GM12878 (cell line): ENCODE results near the gene RMDN3. TPM values are rescaled to one million over a fixed set of nuclear protein-coding genes. Genes with fewer than 3 reads are reported as not detected.
A peak's percentile ranks its signal among the peaks of the same experiment; 100 is the strongest.

Experiments used
- ATF7 ChIP-seq: fragments of 450-650 bp; IDR thresholded peaks from 2 replicates; pipeline ENCODE4 v1.6.1; 2016; ENCODE audit warnings: low read depth, mild to moderate bottlenecking
- BACH1 ChIP-seq: fragments of 450-650 bp; IDR thresholded peaks from 2 replicates; pipeline ENCODE4 v1.6.1; 2017; ENCODE audit warnings: mild to moderate bottlenecking, borderline replicate concordance
- CBFB ChIP-seq: IDR thresholded peaks from 2 replicates; pipeline ENCODE4 v1.6.1; 2016; ENCODE audit warnings: antibody characterized with exemption, low read depth
- CEBPZ ChIP-seq: fragments of 150-350 bp; IDR thresholded peaks from 2 replicates; pipeline ENCODE4 v1.6.1; 2016; ENCODE audit warnings: low read depth, low read length
- CHD4 ChIP-seq: fragments of 200-600 bp; sonication (generic); IDR thresholded peaks from 2 replicates; pipeline ENCODE4 v1.6.1; 2016; ENCODE audit warnings: mild to moderate bottlenecking
- E2F8 ChIP-seq: fragments of 450-650 bp; IDR thresholded peaks from 2 replicates; pipeline ENCODE4 v1.6.1; 2018; ENCODE audit warnings: mild to moderate bottlenecking, low read depth, moderate library complexity; ENCODE audit not compliant: partially characterized antibody
- ESRRA ChIP-seq: IDR thresholded peaks from 2 replicates; pipeline ENCODE4 v1.6.1; 2012; ENCODE audit warnings: mild to moderate bottlenecking, low read length, improper control_type of control experiment
- EZH2 ChIP-seq: IDR thresholded peaks from 2 replicates; pipeline ENCODE4 v1.6.1; 2012; ENCODE audit warnings: low read depth, mild to moderate bottlenecking, control low read depth, inconsistent platforms, low read length, borderline replicate concordance; ENCODE audit not compliant: control insufficient read depth
- FOXK2 ChIP-seq: fragments of 450-650 bp; IDR thresholded peaks from 2 replicates; pipeline ENCODE4 v1.6.1; 2017; ENCODE audit warnings: mild to moderate bottlenecking, moderate library complexity
- KDM1A ChIP-seq: fragments of 200-600 bp; sonication (generic); IDR thresholded peaks from 2 replicates; pipeline ENCODE4 v1.6.1; 2016; ENCODE audit warnings: borderline replicate concordance
- POLR2A ChIP-seq: IDR thresholded peaks from 2 replicates; pipeline ENCODE4 v1.6.1; 2011; ENCODE audit warnings: low read depth, mild to moderate bottlenecking, low read length
- PRDM15 ChIP-seq: fragments of 450-650 bp; formaldehyde crosslinking; IDR thresholded peaks from 2 replicates; pipeline ENCODE4 v1.4.0; 2020; ENCODE audit warnings: mild to moderate bottlenecking, moderate library complexity
- SMAD1 ChIP-seq: fragments of 450-650 bp; IDR thresholded peaks from 2 replicates; pipeline ENCODE4 v1.6.1; 2018; ENCODE audit warnings: mild to moderate bottlenecking, low read depth; ENCODE audit not compliant: partially characterized antibody
- SMARCA5 ChIP-seq: fragments of 450-650 bp; IDR thresholded peaks from 2 replicates; pipeline ENCODE4 v1.6.1; 2017; ENCODE audit warnings: mild to moderate bottlenecking
- SMC3 ChIP-seq: IDR thresholded peaks from 2 replicates; pipeline ENCODE4 v1.6.1; 2011; ENCODE audit warnings: low read length, improper control_type of control experiment, borderline replicate concordance
- SREBF2 ChIP-seq: IDR thresholded peaks from 2 replicates; pipeline ENCODE4 v1.6.1; 2012; ENCODE audit warnings: mild to moderate bottlenecking, low read length
- TAF1 ChIP-seq: IDR thresholded peaks from 2 replicates; pipeline ENCODE4 v1.6.1; 2011; ENCODE audit warnings: mild to moderate bottlenecking, low read depth, low read length, borderline replicate concordance
- YBX1 ChIP-seq: fragments of 450-650 bp; IDR thresholded peaks from 2 replicates; pipeline ENCODE4 v1.6.1; 2016; ENCODE audit warnings: antibody characterized with exemption
- ZNF274 ChIP-seq: IDR thresholded peaks from one replicate; pipeline ENCODE4 v1.8.0; 2011; ENCODE audit not compliant: insufficient read length, insufficient read depth
- ZZZ3 ChIP-seq: IDR thresholded peaks from 2 replicates; pipeline ENCODE4 v1.6.1; 2011; ENCODE audit warnings: low read depth; ENCODE audit not compliant: control insufficient read depth, insufficient read length
- polyA plus RNA-seq, 11 experiments: library from polyadenylated mRNA; depleted of rRNA in 4 of 11; unstranded in 6 of 11; stranded (reverse) in 5 of 11; fragments of >200 nt; fragmentation: Nextera tagmentation in 4 of 11; fragmentation: Illumina TruSeq in 1 of 11; extraction: Ambion mirVana in 4 of 11; extraction: Trizol in 1 of 11; gene quantifications; 1 replicate in 1 of 11; 2 replicates in 10 of 11; pipeline versions ENCODE4 v1.2.1 to v1.2.3, GENCODE V29; 2011 to 2016; ENCODE audit warnings: inconsistent platforms in 2 of 11, missing spikeins in 2 of 11, low read depth in 1 of 11
- total RNA-seq, 4 experiments: library from RNA; depleted of rRNA in 3 of 4; stranded (reverse); fragments of >200 nt in 3 of 4; fragmentation: Illumina TruSeq in 1 of 4; extraction: Trizol in 1 of 4; gene quantifications; 2 replicates each; pipeline versions ENCODE4 v1.2.1 to v1.2.3, GENCODE V29; 2013 to 2021
- TF ChIP-seq, protein P1 (sequence below): fragments of 450-650 bp; IDR thresholded peaks from 2 replicates; pipeline ENCODE4 v1.6.1; 2016; ENCODE audit warnings: mild to moderate bottlenecking

RMDN3 gene
- total and polyA plus RNA-seq, 10 of the 15 experiments (the other 5 are each of a cell fraction or from before 2014, with no cell fraction given) = 5.7 to 44.4 (median 20.3) TPM

DNA sequence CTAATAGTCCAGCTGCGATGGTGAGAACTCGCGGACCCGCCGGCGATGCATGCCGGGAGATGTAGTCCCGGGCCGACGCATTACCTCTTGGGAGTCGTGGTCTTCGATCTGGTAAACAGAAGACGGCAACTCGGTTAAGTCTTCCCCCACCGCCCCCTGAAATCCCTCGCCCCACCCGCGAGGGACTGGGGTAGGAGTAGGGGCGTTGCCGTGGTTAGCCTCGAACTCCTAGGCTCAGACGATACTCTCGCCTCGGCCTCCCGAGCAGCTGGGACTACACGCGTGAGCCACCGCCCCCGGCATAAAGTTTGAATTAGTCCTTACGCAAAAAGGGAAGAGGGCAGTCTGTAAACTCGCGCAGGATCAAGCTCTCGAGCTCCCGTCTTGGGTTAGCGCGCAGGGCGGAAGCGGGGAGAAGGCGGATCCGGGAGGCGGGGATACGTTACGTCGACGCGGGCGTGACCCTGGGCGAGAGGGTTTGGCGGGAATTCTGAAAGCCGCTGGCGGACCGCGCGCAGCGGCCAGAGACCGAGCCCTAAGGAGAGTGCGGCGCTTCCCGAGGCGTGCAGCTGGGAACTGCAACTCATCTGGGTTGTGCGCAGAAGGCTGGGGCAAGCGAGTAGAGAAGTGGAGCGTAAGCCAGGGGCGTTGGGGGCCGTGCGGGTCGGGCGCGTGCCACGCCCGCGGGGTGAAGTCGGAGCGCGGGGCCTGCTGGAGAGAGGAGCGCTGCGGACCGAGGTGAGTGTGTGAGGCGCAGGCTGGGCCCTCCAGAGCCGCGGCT lies 60.2 kb downstream of the RMDN3 start, which contains the start of gene RAD51 (continued):
- TF ChIP-seq CEBPZ (no peak), ZZZ3 (no peak), EZH2 (no peak), ATF7 (peak; percentile 61), CHD4 (no peak), FOXK2 (peak; percentile 55; the same call in 1 of the 2 replicates), ESRRA (no peak), TAF1 (peak; percentile 53; the same call in 1 of the 2 replicates), PRDM15 (CRISPR knock-in tag) (no peak), POLR2A (peak; percentile 82), YBX1 (no peak), SREBF2 (no peak), SMARCA5 (peak; percentile 17; the same call in 1 of the 2 replicates), BACH1 (peak; percentile 3; the same call in 1 of the 2 replicates), SMC3 (no peak), ZNF274 (no peak), E2F8 (peak; percentile 98), CBFB (peak; percentile 51; the same call in 1 of the 2 replicates), SMAD1 (peak; percentile 27), KDM1A (no peak)
- TF ChIP-seq, protein P1, sequence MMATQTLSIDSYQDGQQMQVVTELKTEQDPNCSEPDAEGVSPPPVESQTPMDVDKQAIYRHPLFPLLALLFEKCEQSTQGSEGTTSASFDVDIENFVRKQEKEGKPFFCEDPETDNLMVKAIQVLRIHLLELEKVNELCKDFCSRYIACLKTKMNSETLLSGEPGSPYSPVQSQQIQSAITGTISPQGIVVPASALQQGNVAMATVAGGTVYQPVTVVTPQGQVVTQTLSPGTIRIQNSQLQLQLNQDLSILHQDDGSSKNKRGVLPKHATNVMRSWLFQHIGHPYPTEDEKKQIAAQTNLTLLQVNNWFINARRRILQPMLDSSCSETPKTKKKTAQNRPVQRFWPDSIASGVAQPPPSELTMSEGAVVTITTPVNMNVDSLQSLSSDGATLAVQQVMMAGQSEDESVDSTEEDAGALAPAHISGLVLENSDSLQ = peak; percentile 52
